ENCODE measurements around the gene ATP2B2.

- TF ChIP-seq CTCF (conservative IDR thresholded peaks at IDR 0.05; ENCODE audit: low read length) (no peak), EZH2phosphoT487 (IDR thresholded peaks at IDR 0.05; ENCODE audit: borderline replicate concordance, low read depth, low read length) (no peak)
These were observed 187.9 kb downstream of the ATP2B2 start for GRCh38 chr3:10317311-10317960.
